Stimulated activated naive CD8-positive, alpha-beta T cell treated with anti-CD3 and anti-CD28 coated beads, Interleukin-15, Interleukin-2, amounts not matched to agents 100 ng/mL and 50 ng/mL, for 24 hours (primary cell): ENCODE results near the gene MNT.

Experiments
- H3K27ac Mint-ChIP-seq: one replicate; pipeline ENCODE4 v1.8.0; 2021; ENCODE audit warnings: mild to moderate bottlenecking, mixed read lengths
- H3K27me3 Mint-ChIP-seq: one replicate; pipeline ENCODE4 v1.8.0; 2021; ENCODE audit warnings: mixed read lengths
- H3K36me3 Mint-ChIP-seq: one replicate; pipeline ENCODE4 v1.8.0; 2021; ENCODE audit warnings: low read depth, mixed read lengths
- H3K4me1 Mint-ChIP-seq: one replicate; pipeline ENCODE4 v1.8.0; 2021; ENCODE audit warnings: low read depth, mixed read lengths
- H3K4me3 Mint-ChIP-seq: one replicate; pipeline ENCODE4 v1.8.0; 2021; ENCODE audit warnings: mild to moderate bottlenecking, mixed read lengths
- H3K9me3 Mint-ChIP-seq: one replicate; pipeline ENCODE4 v1.8.0; 2021; ENCODE audit warnings: mixed read lengths

MNT gene

DNA sequence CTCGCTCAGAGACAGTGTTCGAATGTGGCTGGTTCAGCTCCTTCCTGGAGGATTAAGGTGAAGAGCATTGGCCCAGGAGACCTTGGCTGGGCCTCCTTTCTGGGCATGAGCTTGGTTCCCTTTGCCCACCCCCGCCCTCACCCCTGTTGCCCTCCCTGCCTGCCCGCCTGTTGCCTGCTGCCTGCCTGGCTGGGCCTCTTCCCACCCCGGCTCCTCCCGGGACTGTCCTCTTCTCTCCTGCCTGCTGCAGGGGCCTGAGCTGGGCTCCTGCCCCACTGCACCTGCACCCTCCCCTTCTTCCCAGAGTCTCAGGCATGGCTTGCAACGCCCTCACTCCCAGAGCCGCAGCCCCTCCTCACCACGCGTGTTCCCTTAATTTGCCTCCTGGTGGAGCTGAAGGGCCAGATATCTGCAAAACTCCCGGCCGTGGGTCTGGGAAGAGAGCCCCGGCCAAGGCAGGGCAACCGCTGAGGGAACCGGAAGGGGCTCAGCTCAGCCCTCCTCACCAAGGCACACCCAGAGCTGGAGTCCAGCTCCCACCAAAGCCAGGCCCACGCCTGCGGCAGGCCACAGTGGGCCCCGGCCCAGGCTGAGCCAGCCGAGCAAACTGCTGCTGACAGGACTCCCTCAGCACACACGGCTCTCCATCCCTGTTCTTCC lies 31.2 kb downstream of the MNT start:
- Mint-ChIP-seq H3K9me3 (no peaks in the 10 kb centered on the region), H3K4me3 (no peak overlapping the region), H3K36me3 (peaks cover 4% of the 10 kb centered on the region), H3K4me1 (no peaks in the 10 kb centered on the region), H3K27me3 (no peaks in the 10 kb centered on the region), H3K27ac (no peak overlapping the region)

DNA sequence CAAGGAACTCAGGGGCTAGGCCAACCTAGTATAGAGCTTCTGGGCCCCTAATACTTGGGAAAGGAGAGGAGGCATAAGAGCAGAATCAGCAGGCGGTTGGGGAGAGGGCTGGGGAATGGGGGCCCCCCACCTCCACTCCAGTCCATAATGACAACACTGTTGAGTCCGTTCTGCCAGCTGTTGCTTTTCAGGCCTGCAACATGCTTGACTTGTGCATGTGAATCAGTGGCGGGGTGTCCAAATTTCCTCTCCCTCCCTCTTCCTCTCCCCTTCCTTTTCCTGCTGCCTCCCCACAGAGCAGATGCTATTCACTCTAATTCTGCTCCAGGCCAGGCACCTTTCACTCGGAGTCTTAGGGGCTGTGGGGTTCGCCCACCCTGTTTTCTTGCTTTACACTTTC lies 31.8 kb downstream of the MNT start:
- Mint-ChIP-seq H3K27ac (no peak overlapping the region), H3K4me3 (no peak overlapping the region), H3K36me3 (peaks cover 4% of the 10 kb centered on the region), H3K27me3 (no peaks in the 10 kb centered on the region), H3K4me1 (no peaks in the 10 kb centered on the region), H3K9me3 (no peaks in the 10 kb centered on the region)

DNA sequence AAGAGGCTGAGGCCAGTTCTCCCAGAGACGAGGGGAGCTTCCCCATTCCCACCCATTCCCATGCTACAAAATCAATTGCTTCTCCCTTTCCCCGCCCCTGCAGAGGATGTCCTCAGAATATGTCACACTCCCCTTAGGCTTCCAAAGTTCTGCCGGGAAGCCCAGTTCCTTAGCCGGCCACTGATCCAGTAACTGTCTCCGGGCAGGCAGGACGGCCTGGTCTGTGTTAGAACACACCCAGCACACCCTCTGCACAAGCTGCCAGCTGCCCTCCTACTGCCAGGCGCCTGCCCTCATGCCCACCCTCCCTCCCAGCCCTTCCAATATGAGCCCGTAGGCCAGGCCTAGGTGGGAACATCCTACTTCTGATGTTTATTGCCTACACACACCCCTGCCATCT lies 32.5 kb downstream of the MNT start:
- no peak overlapping the region for H3K4me3 Mint-ChIP-seq

DNA sequence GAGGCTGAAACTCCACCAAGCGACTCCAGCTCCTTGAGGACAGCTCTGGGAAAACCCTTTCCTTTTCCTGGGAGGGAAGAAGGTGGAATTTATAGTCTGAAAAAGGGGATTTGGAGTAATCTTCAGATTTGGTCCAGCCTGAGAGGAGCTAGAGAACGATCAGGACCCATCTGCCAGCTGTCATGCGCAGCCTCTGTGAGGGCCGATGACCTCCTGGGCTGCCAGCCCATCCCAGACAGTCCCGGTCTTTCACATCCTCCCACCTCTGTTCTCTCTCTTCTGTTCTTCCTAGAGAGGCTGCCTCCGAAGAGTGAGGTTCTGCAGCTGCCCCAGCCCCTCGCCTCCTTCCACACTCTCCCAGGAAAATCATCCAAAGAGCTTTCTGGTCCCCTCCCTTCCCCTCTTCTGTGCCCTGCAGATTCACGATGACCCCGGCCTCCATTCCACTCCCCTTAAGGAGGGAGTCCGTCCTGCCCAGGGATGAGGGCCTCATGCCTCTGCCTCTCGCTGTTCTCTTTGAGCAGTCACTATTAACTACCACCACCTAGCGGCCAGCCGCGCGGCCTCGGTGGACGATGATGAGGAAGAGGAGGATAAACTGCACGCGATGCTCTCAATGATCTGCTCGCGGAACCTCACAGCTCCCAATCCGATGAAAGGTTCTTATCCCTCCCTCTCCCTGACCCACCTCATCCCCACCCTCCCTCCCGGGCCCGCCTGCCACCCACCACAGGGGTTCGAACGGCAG lies 33.9 kb downstream of the MNT start:
- H3K36me3 Mint-ChIP-seq, result peaks cover 7% of the 10 kb centered on the region
- H3K9me3 Mint-ChIP-seq, result no peaks in the 10 kb centered on the region
- H3K4me3 Mint-ChIP-seq, result no peak overlapping the region
- no peaks in the 10 kb centered on the region for H3K27me3 Mint-ChIP-seq
- H3K4me1 Mint-ChIP-seq, result no peaks in the 10 kb centered on the region
- no peak overlapping the region for H3K27ac Mint-ChIP-seq

More for the DNA sequence above, 32.5 kb downstream of the MNT start:
- Mint-ChIP-seq H3K27me3 (no peaks in the 10 kb centered on the region), H3K4me1 (no peaks in the 10 kb centered on the region), H3K36me3 (peaks cover 4% of the 10 kb centered on the region), H3K9me3 (no peaks in the 10 kb centered on the region), H3K27ac (no peak overlapping the region)

DNA sequence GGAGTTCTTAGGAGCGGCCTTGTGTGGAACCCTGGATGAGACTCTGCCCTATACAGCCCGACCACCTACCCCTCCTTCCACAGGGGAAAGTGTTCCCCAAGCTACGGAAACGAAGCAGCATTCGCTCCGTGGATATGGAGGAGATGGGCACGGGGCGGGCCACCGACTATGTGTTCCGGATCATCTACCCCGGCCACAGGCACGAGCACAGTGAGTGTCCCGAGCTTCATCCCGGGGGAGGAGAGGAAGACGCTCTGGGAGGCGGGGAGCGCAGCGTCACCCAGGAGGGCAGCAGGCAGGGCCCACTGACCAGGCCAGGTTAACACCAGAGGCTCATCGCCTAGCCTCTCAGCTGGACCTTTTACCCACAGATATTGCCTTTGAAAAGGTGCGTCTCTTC lies 35.7 kb downstream of the MNT start:
- no peaks in the 10 kb centered on the region for H3K27me3 Mint-ChIP-seq
- H3K4me1 Mint-ChIP-seq, result no peaks in the 10 kb centered on the region
- H3K27ac Mint-ChIP-seq, result no peak overlapping the region
- H3K36me3 Mint-ChIP-seq, result peaks cover 3% of the 10 kb centered on the region
- H3K4me3 Mint-ChIP-seq, result no peak overlapping the region
- no peaks in the 10 kb centered on the region for H3K9me3 Mint-ChIP-seq

DNA sequence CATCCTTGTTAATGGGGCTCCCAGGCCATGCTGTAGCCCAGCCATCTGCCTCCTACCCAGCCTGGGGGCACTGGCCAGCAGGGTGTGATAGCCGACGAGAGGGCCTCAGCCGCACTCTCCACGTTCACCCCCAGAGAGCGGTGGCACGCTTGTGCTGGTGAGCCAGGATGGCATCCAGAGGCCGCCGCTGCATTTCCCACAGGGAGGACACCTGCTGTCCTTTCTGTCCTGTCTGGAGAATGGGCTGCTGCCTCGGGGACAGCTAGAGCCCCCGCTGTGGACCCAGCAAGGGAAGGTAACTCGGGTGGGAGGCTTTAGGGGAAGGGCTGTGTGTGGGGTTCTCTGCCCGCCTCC lies 36.1 kb downstream of the MNT start:
- Mint-ChIP-seq H3K4me1 (no peaks in the 10 kb centered on the region), H3K9me3 (no peaks in the 10 kb centered on the region), H3K27me3 (no peaks in the 10 kb centered on the region), H3K4me3 (no peak overlapping the region), H3K36me3 (peaks cover 3% of the 10 kb centered on the region), H3K27ac (no peak overlapping the region)

DNA sequence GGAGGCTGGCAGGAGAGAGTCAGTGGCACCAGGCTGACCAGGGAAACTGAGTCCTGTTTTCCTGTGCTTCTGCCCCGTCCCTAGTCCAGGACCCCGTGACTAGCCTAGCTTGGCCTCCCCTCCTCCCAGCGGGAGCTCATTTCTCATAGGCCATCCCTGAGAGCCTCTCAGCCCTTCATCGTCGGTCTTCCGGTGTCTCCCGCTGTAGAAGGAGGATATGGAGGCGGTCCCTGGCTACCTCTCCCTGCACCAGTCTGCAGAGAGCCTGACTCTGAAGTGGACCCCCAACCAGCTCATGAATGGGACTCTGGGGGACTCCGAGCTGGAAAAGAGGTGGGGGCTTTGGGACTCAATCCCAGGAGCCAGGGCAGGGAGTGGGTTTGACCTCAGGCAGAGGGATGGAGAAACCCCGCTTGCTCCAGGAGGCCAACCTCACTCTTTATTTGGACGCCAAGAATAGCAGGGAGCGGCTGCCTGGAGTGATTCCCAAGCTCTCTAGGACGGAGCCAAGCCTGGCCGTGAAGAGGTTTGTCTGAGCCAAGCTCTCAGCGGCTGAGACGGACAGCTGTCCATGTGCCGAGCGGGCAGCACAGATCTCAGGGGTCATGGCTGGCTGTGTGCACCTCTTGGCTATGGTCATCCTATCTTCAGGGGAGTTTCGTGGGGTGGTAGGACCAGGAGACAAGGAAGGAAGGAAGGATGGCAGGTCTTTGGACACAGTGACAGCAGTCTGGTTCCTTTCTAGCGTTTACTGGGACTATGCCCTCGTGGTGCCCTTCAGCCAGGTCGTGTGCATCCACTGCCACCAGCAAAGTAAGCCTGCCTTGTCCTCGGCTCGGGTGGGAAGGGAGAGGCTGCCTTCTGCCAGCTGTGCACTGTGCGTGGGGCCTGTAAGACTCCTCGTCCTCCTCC lies 36.8 kb downstream of the MNT start:
- Mint-ChIP-seq H3K9me3 (no peaks in the 10 kb centered on the region), H3K27ac (no peak overlapping the region), H3K4me1 (no peaks in the 10 kb centered on the region), H3K36me3 (peaks cover 3% of the 10 kb centered on the region), H3K27me3 (no peaks in the 10 kb centered on the region), H3K4me3 (no peak overlapping the region)

DNA sequence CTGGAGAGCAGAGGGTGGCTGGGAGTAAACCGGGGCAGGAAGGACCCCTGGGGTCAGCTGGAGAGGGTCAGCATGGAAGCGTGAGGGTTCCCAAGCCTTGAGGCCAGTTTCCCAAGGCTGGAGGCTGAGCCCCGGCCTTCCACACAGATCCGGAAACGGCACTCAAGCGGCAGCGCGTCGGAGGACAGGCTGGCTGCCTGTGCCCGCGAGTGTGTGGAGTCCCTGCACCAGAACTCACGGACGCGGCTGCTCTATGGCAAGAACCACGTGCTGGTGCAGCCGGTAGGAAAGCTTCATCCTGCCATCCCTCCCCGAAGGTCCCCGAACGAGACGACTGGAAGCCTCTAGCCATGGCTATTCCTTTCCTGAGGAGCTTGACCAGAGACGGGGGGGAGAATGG lies 37.5 kb downstream of the MNT start:
- Mint-ChIP-seq H3K36me3 (peaks cover 3% of the 10 kb centered on the region), H3K4me3 (no peak overlapping the region), H3K27me3 (no peaks in the 10 kb centered on the region), H3K27ac (no peak overlapping the region), H3K4me1 (no peaks in the 10 kb centered on the region), H3K9me3 (no peaks in the 10 kb centered on the region)

DNA sequence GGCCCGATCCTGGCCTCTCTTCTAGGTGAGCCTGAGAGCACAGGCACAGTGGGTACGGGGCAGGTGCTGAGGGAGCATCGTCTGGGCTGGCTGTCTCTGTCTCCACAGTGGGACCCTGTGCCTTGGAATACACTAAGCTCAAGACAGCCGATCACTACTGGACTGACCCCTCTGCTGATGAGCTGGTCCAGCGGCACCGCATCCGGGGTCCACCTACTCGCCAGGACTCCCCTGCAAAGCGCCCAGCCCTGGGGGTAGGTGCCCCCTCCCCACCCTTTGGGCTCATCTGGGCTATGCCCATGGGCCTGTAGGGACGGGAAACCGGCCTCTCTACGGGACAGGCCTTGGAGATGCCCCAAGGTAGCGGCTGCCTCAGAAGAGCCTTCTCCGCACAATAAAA lies 38.0 kb downstream of the MNT start:
- Mint-ChIP-seq H3K27ac (no peak overlapping the region), H3K27me3 (no peaks in the 10 kb centered on the region), H3K36me3 (peaks cover 3% of the 10 kb centered on the region), H3K9me3 (no peaks in the 10 kb centered on the region), H3K4me3 (no peak overlapping the region), H3K4me1 (no peaks in the 10 kb centered on the region)

DNA sequence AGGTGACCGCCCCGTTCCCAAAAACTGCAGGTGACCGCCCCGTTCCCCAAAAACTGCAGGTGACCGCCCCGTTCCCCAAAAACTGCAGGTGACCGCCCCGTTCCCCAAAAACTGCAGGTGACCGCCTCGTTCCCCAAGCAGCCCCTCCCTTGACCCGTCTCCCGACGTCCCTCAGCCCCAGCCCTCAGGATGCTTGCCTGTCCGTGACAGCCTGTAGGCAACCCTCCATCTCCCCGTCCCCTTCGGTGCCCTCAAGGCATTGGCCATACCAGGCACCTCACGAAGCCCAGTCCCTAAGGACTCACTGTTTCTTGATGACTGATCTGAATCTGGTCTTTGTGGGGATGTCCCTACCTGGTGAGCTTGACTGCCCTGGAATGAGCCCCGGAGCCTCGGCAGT lies 38.4 kb downstream of the MNT start:
- no peaks in the 10 kb centered on the region for H3K4me1 Mint-ChIP-seq
- no peaks in the 10 kb centered on the region for H3K27me3 Mint-ChIP-seq
- no peaks in the 10 kb centered on the region for H3K9me3 Mint-ChIP-seq
- no peak overlapping the region for H3K4me3 Mint-ChIP-seq
- no peak overlapping the region for H3K27ac Mint-ChIP-seq
- H3K36me3 Mint-ChIP-seq, result peaks cover 6% of the 10 kb centered on the region

DNA sequence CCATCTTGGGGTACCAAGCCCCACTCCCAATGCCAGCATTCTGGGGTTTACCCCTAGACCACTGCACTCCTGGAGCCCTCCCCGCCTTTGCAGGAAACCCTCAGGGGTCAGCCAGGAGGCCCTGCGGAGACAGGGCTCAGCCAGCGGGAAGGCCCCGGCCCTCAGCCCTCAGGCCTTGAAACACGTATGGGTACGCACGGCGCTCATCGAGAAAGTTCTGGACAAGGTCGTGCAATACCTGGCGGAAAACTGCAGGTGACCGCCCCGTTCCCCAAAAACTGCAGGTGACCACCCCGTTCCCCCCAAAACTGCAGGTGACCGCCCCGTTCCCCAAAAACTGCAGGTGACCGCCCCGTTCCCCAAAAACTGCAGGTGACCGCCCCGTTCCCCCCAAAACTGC lies 38.8 kb downstream of the MNT start:
- H3K4me3 Mint-ChIP-seq, result no peak overlapping the region
- no peaks in the 10 kb centered on the region for H3K27me3 Mint-ChIP-seq
- no peaks in the 10 kb centered on the region for H3K4me1 Mint-ChIP-seq
- no peak overlapping the region for H3K27ac Mint-ChIP-seq
- peaks cover 6% of the 10 kb centered on the region for H3K36me3 Mint-ChIP-seq
- H3K9me3 Mint-ChIP-seq, result no peaks in the 10 kb centered on the region

DNA sequence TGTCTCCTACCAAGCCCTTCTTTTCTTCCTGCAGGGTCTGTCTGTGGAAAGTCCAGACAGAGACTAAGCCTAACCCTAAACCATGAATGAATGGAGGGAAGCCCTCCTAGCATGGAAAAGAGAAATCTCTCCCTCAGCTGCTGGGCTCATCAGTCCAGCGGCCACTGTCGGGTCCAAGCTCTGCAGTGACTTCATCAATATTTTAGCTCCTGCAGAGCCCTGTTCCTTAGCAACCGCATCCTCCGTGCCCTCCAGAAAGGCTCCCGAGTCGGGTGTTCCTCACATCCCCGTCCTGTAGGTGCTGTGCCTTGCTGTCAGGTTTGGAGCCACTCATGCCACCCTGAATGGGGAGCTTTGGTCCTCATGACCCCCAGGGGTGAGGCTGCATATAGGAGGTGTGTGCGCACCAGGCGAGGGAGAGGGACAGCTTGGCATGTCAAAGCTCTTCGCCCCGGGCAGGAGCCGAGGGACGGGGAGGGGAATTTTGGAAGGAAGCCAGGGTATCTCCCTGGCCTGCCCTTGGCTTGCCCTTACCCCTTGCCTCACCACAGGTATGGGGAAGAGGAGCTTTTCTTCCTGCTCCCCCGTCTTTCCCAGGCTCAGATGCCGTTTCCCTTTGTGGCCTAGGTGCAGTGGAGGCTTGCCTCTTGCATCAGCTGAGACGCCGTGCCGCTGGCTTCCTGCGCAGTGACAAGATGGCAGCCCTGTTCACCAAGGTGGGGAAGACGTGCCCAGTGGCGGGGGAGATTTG lies 39.7 kb downstream of the MNT start:
- Mint-ChIP-seq H3K4me1 (no peaks in the 10 kb centered on the region), H3K36me3 (peaks cover 6% of the 10 kb centered on the region), H3K27ac (no peak overlapping the region), H3K9me3 (no peaks in the 10 kb centered on the region), H3K27me3 (no peaks in the 10 kb centered on the region), H3K4me3 (no peak overlapping the region)

DNA sequence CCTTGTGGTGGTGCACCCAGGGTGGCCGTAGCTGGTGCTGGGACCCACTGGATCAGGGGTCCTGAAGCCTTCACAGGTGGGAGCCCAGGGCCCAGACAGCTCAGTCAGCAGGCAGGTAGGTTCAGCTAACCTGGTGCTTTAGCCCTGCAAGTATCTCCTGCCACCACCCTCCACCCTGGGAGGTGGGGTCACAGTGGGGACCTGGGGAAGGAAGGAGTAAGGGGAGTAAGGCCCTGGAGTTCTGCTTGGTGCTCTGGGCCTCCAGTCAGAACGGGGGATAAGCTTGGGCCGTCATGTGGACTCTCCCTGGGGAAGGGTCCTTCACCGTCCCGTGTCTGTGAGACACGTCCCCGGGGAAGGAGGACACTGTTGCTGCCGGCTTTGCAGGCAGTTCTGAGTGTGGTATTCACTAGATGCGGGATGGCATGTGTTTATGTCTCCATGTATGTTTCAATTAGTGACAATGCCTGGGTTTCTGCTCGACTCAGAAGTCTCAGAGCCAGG lies 42.9 kb downstream of the MNT start:
- H3K4me3 Mint-ChIP-seq, result no peak overlapping the region
- H3K27ac Mint-ChIP-seq, result no peak overlapping the region
- peaks cover 16% of the 10 kb centered on the region for H3K4me1 Mint-ChIP-seq
- H3K9me3 Mint-ChIP-seq, result no peaks in the 10 kb centered on the region
- no peaks in the 10 kb centered on the region for H3K27me3 Mint-ChIP-seq
- peaks cover 6% of the 10 kb centered on the region for H3K36me3 Mint-ChIP-seq

DNA sequence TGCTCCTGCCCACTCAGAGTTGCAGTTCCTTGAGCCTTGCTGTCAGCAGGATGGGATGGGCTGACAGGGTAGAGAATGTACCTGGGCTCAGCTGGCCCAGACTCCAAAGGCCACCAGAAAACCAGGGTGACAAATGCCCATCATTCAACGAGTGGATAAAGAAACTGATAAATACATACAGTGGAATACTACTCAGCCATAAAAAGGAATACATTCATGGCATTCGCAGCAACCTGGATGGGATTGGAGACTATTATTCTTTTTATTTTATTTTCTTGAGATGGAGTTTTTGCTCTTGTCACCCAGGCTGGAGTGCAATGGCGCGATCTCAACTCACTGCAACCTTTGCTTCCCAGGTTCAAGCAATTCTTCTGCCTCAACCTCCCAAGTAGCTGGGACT lies 43.6 kb downstream of the MNT start:
- Mint-ChIP-seq H3K9me3 (no peaks in the 10 kb centered on the region), H3K4me1 (peaks cover 18% of the 10 kb centered on the region), H3K27ac (no peak overlapping the region), H3K4me3 (no peak overlapping the region), H3K36me3 (peaks cover 3% of the 10 kb centered on the region), H3K27me3 (no peaks in the 10 kb centered on the region)
